Activated T-cell treated with anti-CD3 and anti-CD28 coated beads, Interleukin-2, amount 50 U/mL, for 24 hours (primary cell): ENCODE data around the gene CLCNKB.

Experiments
- DNase-seq: peaks from one replicate; pipeline ENCODE4 v3.0.0-alpha.2; 2020
- H3K27ac Mint-ChIP-seq: 2 replicates; pipeline ENCODE4 v1.8.0; 2020; ENCODE audit warnings: mild to moderate bottlenecking, mixed read lengths
- H3K27me3 Mint-ChIP-seq: 2 replicates; pipeline ENCODE4 v1.8.0; 2020; ENCODE audit warnings: mixed read lengths
- H3K36me3 Mint-ChIP-seq: 2 replicates; pipeline ENCODE4 v1.8.0; 2020; ENCODE audit warnings: low read depth, mixed read lengths
- H3K4me1 Mint-ChIP-seq: 2 replicates; pipeline ENCODE4 v1.8.0; 2020; ENCODE audit warnings: low read depth, mixed read lengths
- H3K4me3 Mint-ChIP-seq: 2 replicates; pipeline ENCODE4 v1.8.0; 2020; ENCODE audit warnings: mild to moderate bottlenecking, moderate library complexity, mixed read lengths
- H3K9me3 Mint-ChIP-seq: 2 replicates; pipeline ENCODE4 v1.8.0; 2020; ENCODE audit warnings: mixed read lengths

Gene CLCNKB

GRCh38 chr1:16093611-16094010 lies 50.0 kb downstream of the CLCNKB start:
- H3K4me1 Mint-ChIP-seq = no peaks in the 10 kb centered on the region
- peaks cover 3% of the 10 kb centered on the region for H3K27me3 Mint-ChIP-seq
- H3K27ac Mint-ChIP-seq = no peak overlapping the region
- H3K4me3 Mint-ChIP-seq = no peak overlapping the region
- no peaks in the 10 kb centered on the region for H3K9me3 Mint-ChIP-seq
- no peak for DNase-seq
- no peaks in the 10 kb centered on the region for H3K36me3 Mint-ChIP-seq

- Mint-ChIP-seq H3K4me1 (no peaks in the 10 kb centered on the region), H3K9me3 (no peaks in the 10 kb centered on the region), H3K36me3 (no peaks in the 10 kb centered on the region), H3K27ac (no peak overlapping the region), H3K4me3 (no peak overlapping the region), H3K27me3 (peaks cover 3% of the 10 kb centered on the region)
- no peak for DNase-seq
Observed at GRCh38 chr1:16094453-16095158, 51.0 kb downstream of the CLCNKB start.

- Mint-ChIP-seq H3K9me3 (no peaks in the 10 kb centered on the region), H3K36me3 (no peaks in the 10 kb centered on the region), H3K4me3 (no peak overlapping the region), H3K27me3 (peaks cover 3% of the 10 kb centered on the region), H3K27ac (no peak overlapping the region), H3K4me1 (no peaks in the 10 kb centered on the region)
- DNase-seq = no peak
Observed at GRCh38 chr1:16095447-16095846, 51.9 kb downstream of the CLCNKB start.

DNA sequence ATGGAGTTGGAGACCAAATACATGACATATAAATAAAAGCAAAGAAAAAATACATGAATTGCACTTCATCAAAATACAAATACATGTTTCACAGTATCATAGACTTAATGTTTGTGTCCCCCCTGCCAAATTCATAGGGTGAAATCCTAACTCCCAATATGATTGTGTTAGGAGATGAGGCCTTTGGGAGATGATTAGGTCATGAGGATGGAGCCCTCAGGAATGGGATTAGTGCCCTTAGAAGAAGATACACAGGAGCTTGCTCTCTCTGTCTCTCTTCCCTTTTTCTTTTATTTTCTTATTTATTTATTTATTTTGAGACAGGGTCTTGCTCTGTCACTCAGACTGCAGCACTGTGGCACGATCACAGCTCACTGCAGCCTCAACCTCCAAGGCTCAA lies 55.8 kb downstream of the CLCNKB start:
- Mint-ChIP-seq H3K4me3 (no peak overlapping the region), H3K27me3 (peaks cover 3% of the 10 kb centered on the region), H3K4me1 (no peaks in the 10 kb centered on the region), H3K27ac (no peak overlapping the region), H3K9me3 (peaks cover 6% of the 10 kb centered on the region), H3K36me3 (no peaks in the 10 kb centered on the region)
- DNase-seq = no peak

- H3K4me1 Mint-ChIP-seq = no peaks in the 10 kb centered on the region
- peaks cover 6% of the 10 kb centered on the region for H3K9me3 Mint-ChIP-seq
- DNase-seq = no peak
- no peaks in the 10 kb centered on the region for H3K36me3 Mint-ChIP-seq
- H3K27ac Mint-ChIP-seq = no peak overlapping the region
- H3K4me3 Mint-ChIP-seq = no peak overlapping the region
- no peaks in the 10 kb centered on the region for H3K27me3 Mint-ChIP-seq
Observed at GRCh38 chr1:16101623-16102022, 58.0 kb downstream of the CLCNKB start.
